ENCODE data around the gene IL1A. TPM values are rescaled to one million over a fixed set of nuclear protein-coding genes. Genes with fewer than 3 reads are reported as not detected.

IL1A gene
- total RNA-seq, 1 experiment from 2014 or later, result 1.0 TPM

- in situ Hi-C loops (cut with HindIII; ENCODE audit: low pct_unique_long_range_greater_than_20kb, low sequenced_read_pairs), result no loop called here
- DNase-seq (ENCODE audit: low read depth), result no peak
These were observed 36.8 kb upstream of the IL1A start for GRCh38 chr2:112821142-112821541.

- in situ Hi-C loops (cut with HindIII; ENCODE audit: low pct_unique_long_range_greater_than_20kb, low sequenced_read_pairs), result no loop called here
- no peak for DNase-seq (ENCODE audit: low read depth)
These were observed 36.0 kb upstream of the IL1A start for GRCh38 chr2:112820343-112820742.

- in situ Hi-C loops (cut with HindIII; ENCODE audit: low pct_unique_long_range_greater_than_20kb, low sequenced_read_pairs), result no loop called here
- DNase-seq (ENCODE audit: low read depth), result no peak
These were observed 34.8 kb upstream of the IL1A start for GRCh38 chr2:112819081-112819480.

- peak; percentile 62 for DNase-seq (ENCODE audit: low read depth)
- in situ Hi-C loops (cut with HindIII; ENCODE audit: low pct_unique_long_range_greater_than_20kb, low sequenced_read_pairs), result no loop called here
These were observed 34.0 kb upstream of the IL1A start for GRCh38 chr2:112818094-112818902.

- DNase-seq (ENCODE audit: low read depth), result no peak
- in situ Hi-C loops (cut with HindIII; ENCODE audit: low pct_unique_long_range_greater_than_20kb, low sequenced_read_pairs), result no loop called here
These were observed 32.9 kb upstream of the IL1A start for GRCh38 chr2:112817082-112817689.

- in situ Hi-C loops (cut with HindIII; ENCODE audit: low pct_unique_long_range_greater_than_20kb, low sequenced_read_pairs), result no loop called here
- no peak for DNase-seq (ENCODE audit: low read depth)
These were observed 30.0 kb upstream of the IL1A start for GRCh38 chr2:112814278-112814677.

GRCh38 chr2:112813280-112813966 lies 29.1 kb upstream of the IL1A start:
- no peak for DNase-seq (ENCODE audit: low read depth)
- in situ Hi-C loops (cut with HindIII; ENCODE audit: low pct_unique_long_range_greater_than_20kb, low sequenced_read_pairs), result no loop called here

GRCh38 chr2:112812318-112813267 lies 28.3 kb upstream of the IL1A start:
- in situ Hi-C loops (cut with HindIII; ENCODE audit: low pct_unique_long_range_greater_than_20kb, low sequenced_read_pairs), result no loop called here
- DNase-seq (ENCODE audit: low read depth), result no peak

- no peak for DNase-seq (ENCODE audit: low read depth)
- in situ Hi-C loops (cut with HindIII; ENCODE audit: low pct_unique_long_range_greater_than_20kb, low sequenced_read_pairs), result no loop called here
These were observed 27.6 kb upstream of the IL1A start for GRCh38 chr2:112811841-112812306.

GRCh38 chr2:112811276-112811831 lies 27.1 kb upstream of the IL1A start:
- in situ Hi-C loops (cut with HindIII; ENCODE audit: low pct_unique_long_range_greater_than_20kb, low sequenced_read_pairs), result no loop called here
- no peak for DNase-seq (ENCODE audit: low read depth)

- in situ Hi-C loops (cut with HindIII; ENCODE audit: low pct_unique_long_range_greater_than_20kb, low sequenced_read_pairs), result no loop called here
These were observed 24.8 kb upstream of the IL1A start for GRCh38 chr2:112809112-112809511.

GRCh38 chr2:112807233-112807807 lies 23.0 kb upstream of the IL1A start:
- in situ Hi-C loops (cut with HindIII; ENCODE audit: low pct_unique_long_range_greater_than_20kb, low sequenced_read_pairs), result no loop called here
- DNase-seq (ENCODE audit: low read depth), result no peak

More at GRCh38 chr2:112809112-112809511, 24.8 kb upstream of the IL1A start:
- DNase-seq (ENCODE audit: low read depth), result no peak

- DNase-seq (ENCODE audit: low read depth), result no peak
- in situ Hi-C loops (cut with HindIII; ENCODE audit: low pct_unique_long_range_greater_than_20kb, low sequenced_read_pairs), result no loop called here
These were observed 21.2 kb upstream of the IL1A start for GRCh38 chr2:112805542-112805941.

GRCh38 chr2:112803691-112804521 lies 19.6 kb upstream of the IL1A start:
- in situ Hi-C loops (cut with HindIII; ENCODE audit: low pct_unique_long_range_greater_than_20kb, low sequenced_read_pairs), result no loop called here
- DNase-seq (ENCODE audit: low read depth), result no peak

GRCh38 chr2:112800881-112801583 lies 16.7 kb upstream of the IL1A start:
- no peak for DNase-seq (ENCODE audit: low read depth)
- in situ Hi-C loops (cut with HindIII; ENCODE audit: low pct_unique_long_range_greater_than_20kb, low sequenced_read_pairs), result no loop called here

Data from Caki2 (cell line).